NCI-H345 (cell line): ENCODE measurements around the gene LTBP3.
"Not testable (repeated sequence)": the region's sequence is repeated elsewhere in the genome, so short reads cannot be mapped to it uniquely, and the experiment has no call there.

ENCODE experiments used
- DNase-seq: peaks from one replicate; lab custom pipeline; 2025; lab: John Stamatoyannopoulos, UW

The LTBP3 gene

DNA sequence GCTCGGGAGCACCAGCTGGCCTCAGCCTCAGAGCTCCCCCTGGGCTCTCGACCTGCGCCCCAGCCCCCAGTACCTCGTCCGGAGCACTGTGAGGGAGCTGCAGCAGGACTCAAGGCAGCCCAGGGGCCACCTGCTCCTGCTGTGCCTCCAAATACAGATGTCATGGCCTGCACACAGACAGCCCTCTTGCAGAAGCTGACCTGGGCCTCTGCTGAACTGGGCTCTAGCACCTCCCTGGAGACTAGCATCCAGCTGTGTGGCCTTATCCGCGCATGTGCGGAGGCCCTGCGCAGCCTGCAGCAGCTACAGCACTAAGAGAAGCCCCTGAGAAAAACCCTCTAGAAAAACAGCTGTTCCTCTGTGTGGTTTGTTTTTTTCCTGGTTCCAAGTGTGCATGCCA lies 13.3 kb upstream of the LTBP3 start:
- no peak for DNase-seq

DNA sequence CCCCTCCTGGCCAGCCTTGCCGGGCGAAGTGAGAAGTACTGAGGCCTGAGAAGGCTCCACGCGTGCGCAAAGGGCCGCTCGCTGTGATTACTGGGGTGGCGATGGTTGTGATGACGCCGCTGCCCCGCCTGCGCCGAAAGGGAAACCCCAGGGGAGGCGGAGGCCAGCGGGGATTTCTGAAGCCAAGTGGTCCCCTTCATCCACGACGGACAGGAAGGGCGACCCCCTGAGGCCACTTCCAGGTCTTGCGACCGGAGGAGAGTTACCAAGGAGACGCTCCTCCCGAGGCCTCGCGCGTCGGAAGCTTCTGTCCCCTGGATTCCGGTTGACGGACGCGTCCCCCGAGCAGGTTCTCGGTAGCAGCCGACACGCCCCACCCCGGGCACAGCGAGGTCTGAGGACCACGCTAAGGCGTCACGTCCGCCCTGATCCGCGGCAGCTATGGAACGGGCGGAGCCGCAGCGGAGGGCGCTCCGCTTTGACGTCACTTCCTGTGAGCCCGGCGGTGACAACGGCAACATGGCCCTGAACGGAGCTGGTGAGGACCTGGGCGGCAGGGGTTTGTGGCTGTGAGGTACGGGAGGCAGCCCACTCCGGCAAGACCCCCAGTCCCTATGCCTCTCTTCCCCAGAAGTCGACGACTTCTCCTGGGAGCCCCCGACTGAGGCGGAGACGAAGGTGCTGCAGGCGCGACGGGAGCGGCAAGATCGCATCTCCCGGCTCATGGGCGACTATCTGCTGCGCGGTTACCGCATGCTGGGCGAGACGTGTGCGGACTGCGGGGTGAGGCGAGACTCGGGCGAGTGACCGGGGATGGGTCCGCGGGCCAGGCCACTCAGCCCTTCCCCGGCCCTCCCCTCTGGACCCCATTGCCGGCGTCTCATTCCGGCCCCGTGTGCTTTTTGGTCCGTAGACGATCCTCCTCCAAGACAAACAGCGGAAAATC lies 12.1 kb upstream of the LTBP3 start, which contains the start of gene ZNRD2:
Gene ZNRD2 (plus strand): TSS at position 505 of the 946 bp plus-strand sequence. CDS start 15 bp downstream, at position 520.
- DNase-seq: peak; percentile 98

DNA sequence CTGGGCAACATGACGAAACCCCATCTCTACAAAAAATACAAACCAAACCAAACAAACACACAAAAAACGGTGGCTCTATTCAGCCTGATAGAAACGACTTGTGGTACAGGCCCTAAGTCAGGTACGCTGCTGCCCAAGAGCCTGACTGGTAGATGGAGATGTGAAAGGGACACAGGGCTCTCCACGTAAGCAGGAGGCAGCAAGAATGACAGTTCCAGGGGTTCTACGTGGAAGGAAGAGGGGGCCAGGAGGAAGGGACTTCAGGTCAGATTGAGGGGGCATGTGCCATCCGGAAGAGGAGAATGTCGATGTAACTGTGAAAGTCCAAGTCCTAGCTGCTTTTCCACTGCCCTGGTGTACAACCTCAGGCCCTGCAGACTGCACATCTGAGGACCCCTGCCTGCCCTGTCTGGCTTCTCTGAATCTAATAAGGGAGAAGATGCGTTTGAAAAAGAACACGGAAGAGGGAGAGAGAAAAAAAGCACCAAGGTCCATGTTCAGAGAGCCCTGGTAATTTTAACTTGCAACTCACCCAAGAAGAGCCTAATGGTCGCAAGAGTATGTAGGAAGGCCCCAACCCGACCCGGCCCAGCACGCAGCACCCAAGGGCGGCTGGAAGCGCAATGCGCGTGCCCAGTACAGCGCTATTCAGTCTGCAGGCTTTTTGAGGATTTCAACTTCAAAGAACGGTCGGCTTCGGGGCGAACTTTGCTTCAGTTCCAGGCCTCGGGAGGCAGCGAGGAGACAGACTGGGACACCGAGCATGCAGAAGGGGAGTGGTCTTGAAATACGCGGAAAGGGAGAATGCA lies 11.2 kb upstream of the LTBP3 start:
- DNase-seq: no peak

DNA sequence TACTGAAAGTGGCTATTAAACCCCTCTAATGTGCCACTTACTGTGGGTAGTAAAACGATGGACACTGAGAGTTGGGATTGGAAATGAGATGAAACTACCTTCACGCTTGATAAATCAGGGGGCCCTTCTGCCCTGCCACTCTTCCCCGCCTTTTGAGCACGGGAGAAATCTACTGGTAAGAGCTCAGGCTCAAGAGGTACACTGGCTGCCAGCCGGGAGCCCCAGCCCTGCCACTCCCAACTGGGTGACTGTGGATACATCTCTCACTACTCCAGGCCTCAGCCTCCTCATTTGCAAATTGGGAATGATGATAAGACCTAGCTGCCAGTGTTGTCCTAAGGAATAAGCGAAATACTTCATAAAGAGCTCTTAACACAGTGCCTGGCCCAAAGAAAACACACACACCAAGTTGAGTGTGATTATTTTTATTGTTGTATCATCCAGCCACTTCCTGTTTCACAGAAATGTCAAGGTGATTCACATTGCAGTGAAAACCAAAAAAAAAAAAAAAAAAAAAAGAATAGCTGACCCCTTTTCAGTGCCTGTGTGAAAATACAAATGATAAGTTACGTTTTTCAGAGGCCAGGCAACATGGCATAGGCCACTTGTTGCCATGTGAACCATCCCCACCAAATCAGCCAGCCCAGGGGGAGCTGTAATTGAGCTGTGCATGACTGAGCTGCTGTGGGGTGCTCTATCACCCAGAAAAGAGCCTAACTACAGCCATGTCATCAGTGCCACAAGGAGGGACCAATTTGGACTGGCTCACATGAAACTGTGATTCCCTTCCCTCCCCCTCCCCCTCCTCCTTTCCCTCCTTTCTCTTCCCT lies 7.7 kb upstream of the LTBP3 start:
- no peak for DNase-seq

GRCh38 chr11:65564879-65565559 lies 6.9 kb upstream of the LTBP3 start:
- not testable (repeated sequence) for DNase-seq

DNA sequence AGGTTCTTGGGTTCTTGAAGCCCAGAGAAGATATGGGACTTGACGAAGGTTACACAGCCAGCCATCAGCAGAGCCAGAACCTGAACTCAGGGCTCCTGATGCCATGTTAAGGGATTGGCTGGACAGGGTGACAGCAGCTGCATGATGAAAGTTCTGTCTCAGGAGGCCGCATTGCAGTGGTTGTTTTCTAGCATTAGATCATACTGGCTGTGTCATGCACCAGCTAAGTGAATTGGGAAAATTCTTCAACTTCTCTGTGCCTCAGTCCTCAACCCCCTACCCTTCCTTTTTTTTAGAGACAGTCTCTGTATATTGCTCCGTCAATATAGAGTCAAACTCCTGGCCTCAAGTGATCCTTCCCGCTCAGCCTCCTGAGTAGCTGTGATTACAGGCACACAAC lies 5.4 kb upstream of the LTBP3 start:
- DNase-seq: no peak

- no peak for DNase-seq
Measured at GRCh38 chr11:65562788-65563187, 4.6 kb upstream of the LTBP3 start.

- no peak for DNase-seq
Measured at GRCh38 chr11:65562020-65562419, 3.9 kb upstream of the LTBP3 start.

GRCh38 chr11:65560555-65561418 lies 2.6 kb upstream of the LTBP3 start:
- DNase-seq: no peak

- peak; percentile 81 for DNase-seq
Measured at GRCh38 chr11:65559951-65560537, 1.9 kb upstream of the LTBP3 start.

DNA sequence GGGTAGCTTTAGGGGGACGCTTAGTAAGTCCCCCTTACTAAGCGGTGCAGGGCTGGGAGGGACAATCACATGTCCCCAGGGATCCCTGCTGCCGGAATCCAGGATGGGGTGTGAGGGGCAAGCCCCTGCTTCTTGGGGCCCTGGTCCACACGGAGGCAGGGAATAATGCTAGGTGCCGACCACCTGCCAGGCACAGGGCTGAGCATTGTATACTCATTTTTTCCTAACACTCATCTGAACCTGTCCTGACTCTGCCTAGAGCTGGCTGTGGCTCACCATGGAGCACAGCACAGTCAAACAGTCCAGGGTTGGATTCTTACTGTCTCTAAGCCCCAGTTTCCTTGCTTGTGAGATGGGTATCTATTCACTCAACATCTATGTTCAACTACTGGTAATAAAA lies 1.4 kb upstream of the LTBP3 start:
- no peak for DNase-seq

DNA sequence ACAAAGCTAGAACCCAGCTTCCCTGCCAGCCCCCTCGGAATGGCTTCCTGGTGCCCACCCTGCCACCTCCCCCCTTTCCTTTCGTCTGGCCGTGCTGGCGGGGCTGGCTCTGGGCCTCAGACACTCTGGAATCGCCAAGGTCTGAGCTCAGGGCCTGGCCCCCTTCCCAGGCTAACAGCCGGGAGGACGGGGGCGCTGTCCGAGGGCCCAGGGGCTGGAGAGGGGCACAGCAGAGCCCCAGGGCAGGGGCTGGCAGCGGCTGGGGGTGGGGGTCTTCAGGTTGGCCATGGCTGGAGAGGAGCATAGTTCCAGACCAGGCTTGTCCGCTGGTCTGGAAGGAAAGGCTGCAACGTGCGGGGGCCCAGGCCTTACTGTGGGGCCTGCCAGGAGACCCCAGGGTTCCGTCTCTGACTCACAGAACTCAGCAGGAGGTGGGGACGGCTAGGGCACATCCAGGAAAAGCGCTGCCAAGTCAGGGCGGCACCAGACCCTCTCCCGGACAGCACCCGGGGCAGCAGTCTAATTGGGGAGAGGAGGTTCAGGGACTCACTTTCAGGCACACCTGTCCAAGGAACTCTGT lies 861 bp upstream of the LTBP3 start:
- no peak for DNase-seq

DNA sequence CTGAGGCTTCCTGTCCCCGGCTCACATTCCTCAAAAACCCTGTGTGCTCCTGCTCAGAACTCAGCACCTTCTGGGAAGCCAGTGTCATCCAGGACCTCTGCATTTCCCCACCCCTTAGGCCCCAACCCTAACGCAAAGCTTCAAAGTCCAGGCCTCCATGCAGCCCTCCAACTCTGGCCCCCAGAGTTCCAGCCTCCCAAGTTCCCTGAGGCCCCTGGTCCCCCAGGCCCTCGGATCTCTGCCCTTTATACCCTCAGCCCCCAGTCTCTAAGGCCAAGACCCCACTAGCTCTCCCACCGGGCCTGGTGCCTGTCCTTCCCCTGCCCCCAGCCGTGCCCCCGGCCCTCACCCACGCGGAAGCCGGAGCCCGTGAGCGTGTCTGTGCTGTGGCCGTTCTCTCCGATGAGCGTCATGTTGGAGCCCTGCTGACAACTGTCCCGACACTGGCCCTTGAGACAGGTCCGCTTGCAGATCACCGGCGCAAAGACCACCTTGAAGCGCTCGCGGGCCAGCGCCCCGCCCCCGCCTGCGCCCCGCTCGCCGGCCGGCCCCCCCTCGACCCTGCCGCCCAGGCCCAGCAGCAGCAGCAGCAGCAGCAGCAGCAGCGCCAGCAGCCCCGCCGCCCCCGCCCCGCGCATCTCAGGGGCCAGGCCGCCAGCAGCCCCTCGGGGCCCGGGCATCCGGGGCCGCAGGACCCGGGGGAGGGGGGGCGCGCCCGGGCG lies 718 bp downstream of the LTBP3 start:
- no peak for DNase-seq

- no peak for DNase-seq
Measured at GRCh38 chr11:65556470-65557279, 1.5 kb downstream of the LTBP3 start.

- no peak for DNase-seq
Measured at GRCh38 chr11:65555693-65556231, 2.4 kb downstream of the LTBP3 start.

GRCh38 chr11:65554842-65555430 lies 3.2 kb downstream of the LTBP3 start:
- no peak for DNase-seq

DNA sequence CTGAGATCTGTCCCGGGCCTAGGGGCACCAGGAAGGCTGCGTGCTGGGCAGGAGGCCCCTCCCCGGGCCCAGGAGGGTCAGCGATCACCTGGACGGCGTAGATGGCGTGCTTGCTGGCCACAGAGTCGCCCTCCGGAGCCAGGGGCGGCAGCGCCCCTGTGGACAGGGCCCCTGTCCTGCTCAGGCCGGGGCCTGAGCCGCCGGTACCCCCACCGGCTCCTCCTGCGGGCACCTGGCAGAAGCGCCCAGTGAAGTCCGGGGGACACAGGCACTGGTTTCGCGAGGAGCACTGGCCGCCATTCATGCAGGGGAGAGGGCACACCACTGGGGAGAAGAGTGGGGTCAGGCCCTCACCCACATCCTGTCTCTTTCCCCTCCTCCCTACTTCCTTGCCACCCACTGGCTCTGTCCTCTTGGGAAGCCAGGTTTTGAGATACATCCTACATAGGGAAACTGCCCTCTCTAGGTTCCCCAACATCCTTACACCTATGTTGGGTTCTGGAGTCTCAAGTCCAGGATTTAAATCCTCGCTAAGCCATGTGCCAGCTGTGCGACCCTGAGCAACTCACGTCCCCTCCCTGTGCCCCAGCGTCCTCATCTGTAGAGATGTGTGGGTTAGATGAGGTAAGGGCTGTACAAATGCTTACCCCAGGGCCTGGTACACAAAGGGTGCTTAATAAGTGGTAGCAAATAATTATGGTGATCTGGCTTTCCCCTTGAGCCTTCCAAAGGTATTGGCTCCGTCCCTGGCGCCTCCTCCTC lies 3.9 kb downstream of the LTBP3 start:
- DNase-seq: no peak
